NCI-H2107 (cell line): Measurements from ENCODE around the gene TNFRSF21.
A peak's percentile ranks its signal among the peaks of the same experiment; 100 is the strongest.
"Not testable (repeated sequence)": the region's sequence is repeated elsewhere in the genome, so short reads cannot be mapped to it uniquely, and the experiment has no call there.

Experiments
- DNase-seq: peaks from one replicate; lab custom pipeline; 2025; lab: John Stamatoyannopoulos, UW

Gene TNFRSF21

GRCh38 chr6:47309291-47310130 is at the start of gene TNFRSF21:
Gene TNFRSF21 (minus strand): TSS chr6:47309905. CDS start chr6:47309511, 394 bp downstream.
- peak; percentile 14 for DNase-seq

- DNase-seq = no peak
Observed at GRCh38 chr6:47358440-47359225, 48.9 kb upstream of the TNFRSF21 start.

GRCh38 chr6:47357827-47358226 is 48.1 kb upstream of the TNFRSF21 start:
- no peak for DNase-seq

GRCh38 chr6:47355496-47355895 is 45.8 kb upstream of the TNFRSF21 start:
- DNase-seq = no peak

- DNase-seq = no peak
Observed at GRCh38 chr6:47353871-47354270, 44.2 kb upstream of the TNFRSF21 start.

GRCh38 chr6:47352966-47353365 is 43.3 kb upstream of the TNFRSF21 start:
- no peak for DNase-seq

- no peak for DNase-seq
Observed at GRCh38 chr6:47352194-47352920, 42.7 kb upstream of the TNFRSF21 start.

- DNase-seq = no peak
Observed at GRCh38 chr6:47351621-47352020, 41.9 kb upstream of the TNFRSF21 start.

- no peak for DNase-seq
Observed at GRCh38 chr6:47349931-47350330, 40.2 kb upstream of the TNFRSF21 start.

- no peak for DNase-seq
Observed at GRCh38 chr6:47348316-47348863, 38.7 kb upstream of the TNFRSF21 start.

- no peak for DNase-seq
Observed at GRCh38 chr6:47345761-47346160, 36.1 kb upstream of the TNFRSF21 start.

- DNase-seq = no peak
Observed at GRCh38 chr6:47344022-47344421, 34.3 kb upstream of the TNFRSF21 start.

GRCh38 chr6:47343600-47343999 is 33.9 kb upstream of the TNFRSF21 start:
- DNase-seq = no peak

- no peak for DNase-seq
Observed at GRCh38 chr6:47342824-47343223, 33.1 kb upstream of the TNFRSF21 start.

- DNase-seq = no peak
Observed at GRCh38 chr6:47337519-47337918, 27.8 kb upstream of the TNFRSF21 start.

GRCh38 chr6:47336334-47336733 is 26.6 kb upstream of the TNFRSF21 start:
- no peak for DNase-seq

GRCh38 chr6:47335466-47335865 is 25.8 kb upstream of the TNFRSF21 start:
- DNase-seq = no peak

GRCh38 chr6:47334334-47334733 is 24.6 kb upstream of the TNFRSF21 start:
- no peak for DNase-seq

GRCh38 chr6:47328606-47329005 is 18.9 kb upstream of the TNFRSF21 start:
- not testable (repeated sequence) for DNase-seq

- DNase-seq = not testable (repeated sequence)
Observed at GRCh38 chr6:47328139-47328538, 18.4 kb upstream of the TNFRSF21 start.

- DNase-seq = no peak
Observed at GRCh38 chr6:47323887-47324286, 14.2 kb upstream of the TNFRSF21 start.

- DNase-seq = no peak
Observed at GRCh38 chr6:47323321-47323720, 13.6 kb upstream of the TNFRSF21 start.
